ENCODE data around the gene PROP1.
"Not testable (repeated sequence)": the region's sequence is repeated elsewhere in the genome, so short reads cannot be mapped to it uniquely, and the experiment has no call there.

Gene PROP1

GRCh38 chr5:177982956-177983355, 13.1 kb downstream of the PROP1 start:
- DNase-seq (ENCODE audit: low read depth in 2 of 2) = no peak

GRCh38 chr5:177982072-177982727, 13.8 kb downstream of the PROP1 start:
- DNase-seq (ENCODE audit: low read depth in 2 of 2) = peak; percentile 23 to 28

- no peak for DNase-seq (ENCODE audit: low read depth in 2 of 2)
Observed at GRCh38 chr5:177981296-177982071, 14.6 kb downstream of the PROP1 start.

GRCh38 chr5:177980743-177981151, 15.3 kb downstream of the PROP1 start:
- no peak for DNase-seq (ENCODE audit: low read depth in 2 of 2)

GRCh38 chr5:177977600-177977999, 18.4 kb downstream of the PROP1 start:
- DNase-seq (ENCODE audit: low read depth in 2 of 2) = not testable (repeated sequence)

GRCh38 chr5:177973066-177973635, 22.9 kb downstream of the PROP1 start:
- no peak for DNase-seq (ENCODE audit: low read depth in 2 of 2)

- DNase-seq (ENCODE audit: low read depth in 2 of 2) = no peak
Observed at GRCh38 chr5:177972613-177973012, 23.4 kb downstream of the PROP1 start.

- DNase-seq (ENCODE audit: low read depth in 2 of 2) = not testable (repeated sequence)
Observed at GRCh38 chr5:177972014-177972413, 24.0 kb downstream of the PROP1 start.

GRCh38 chr5:177968661-177969211, 27.3 kb downstream of the PROP1 start:
- no peak for DNase-seq (ENCODE audit: low read depth in 2 of 2)

- DNase-seq (ENCODE audit: low read depth in 2 of 2) = no peak
Observed at GRCh38 chr5:177967221-177967887, 28.7 kb downstream of the PROP1 start.

- no peak for DNase-seq (ENCODE audit: low read depth in 2 of 2)
Observed at GRCh38 chr5:177966839-177967166, 29.2 kb downstream of the PROP1 start.

GRCh38 chr5:177966009-177966838, 29.8 kb downstream of the PROP1 start:
- DNase-seq (ENCODE audit: low read depth in 2 of 2) = no peak

- DNase-seq (ENCODE audit: low read depth in 2 of 2) = no peak
Observed at GRCh38 chr5:177964471-177964870, 31.6 kb downstream of the PROP1 start.

- no peak for DNase-seq (ENCODE audit: low read depth in 2 of 2)
Observed at GRCh38 chr5:177963966-177964365, 32.1 kb downstream of the PROP1 start.

- DNase-seq (ENCODE audit: low read depth in 2 of 2) = no peak
Observed at GRCh38 chr5:177959315-177959714, 36.7 kb downstream of the PROP1 start.

- no peak for DNase-seq (ENCODE audit: low read depth in 2 of 2)
Observed at GRCh38 chr5:177958696-177959095, 37.3 kb downstream of the PROP1 start.

- no peak for DNase-seq (ENCODE audit: low read depth in 2 of 2)
Observed at GRCh38 chr5:177957241-177957640, 38.8 kb downstream of the PROP1 start.

GRCh38 chr5:177953101-177953500, 42.9 kb downstream of the PROP1 start:
- not testable (repeated sequence) for DNase-seq (ENCODE audit: low read depth in 2 of 2)

GRCh38 chr5:177949656-177950055, 46.4 kb downstream of the PROP1 start:
- DNase-seq (ENCODE audit: low read depth in 2 of 2) = not testable (repeated sequence)

GRCh38 chr5:177949065-177949464, 47.0 kb downstream of the PROP1 start:
- not testable (repeated sequence) for DNase-seq (ENCODE audit: low read depth in 2 of 2)

- DNase-seq (ENCODE audit: low read depth in 2 of 2) = not testable (repeated sequence)
Observed at GRCh38 chr5:177947912-177948311, 48.1 kb downstream of the PROP1 start.

All from stimulated activated CD8-positive, alpha-beta memory T cell treated with anti-CD3 and anti-CD28 coated beads, Interleukin-2, amount 100 ng/mL, for 48 hours (primary cell).